ENCODE data around the gene TSTD1.
"Not testable (repeated sequence)": the region's sequence is repeated elsewhere in the genome, so short reads cannot be mapped to it uniquely, and the experiment has no call there.

Gene TSTD1

GRCh38 chr1:161068306-161069234 lies 29.8 kb upstream of the TSTD1 start:
- DNase-seq = peak; percentile 90

- no peak for DNase-seq
Measured at GRCh38 chr1:161066694-161067093, 27.9 kb upstream of the TSTD1 start.

GRCh38 chr1:161065681-161066080 lies 26.9 kb upstream of the TSTD1 start:
- not testable (repeated sequence) for DNase-seq

- DNase-seq = not testable (repeated sequence)
Measured at GRCh38 chr1:161063936-161064335, 25.2 kb upstream of the TSTD1 start.

GRCh38 chr1:161061419-161061818 lies 22.7 kb upstream of the TSTD1 start:
- no peak for DNase-seq

GRCh38 chr1:161059293-161059692 lies 20.5 kb upstream of the TSTD1 start:
- DNase-seq = no peak

GRCh38 chr1:161054805-161055204 lies 16.0 kb upstream of the TSTD1 start:
- DNase-seq = no peak

- DNase-seq = no peak
Measured at GRCh38 chr1:161054232-161054631, 15.5 kb upstream of the TSTD1 start.

GRCh38 chr1:161052899-161053298 lies 14.1 kb upstream of the TSTD1 start:
- no peak for DNase-seq

- DNase-seq = no peak
Measured at GRCh38 chr1:161051219-161051618, 12.5 kb upstream of the TSTD1 start.

- no peak for DNase-seq
Measured at GRCh38 chr1:161048949-161049722, 10.4 kb upstream of the TSTD1 start.

GRCh38 chr1:161047436-161048420 lies 9.0 kb upstream of the TSTD1 start:
- no peak for DNase-seq

GRCh38 chr1:161046605-161047228 lies 8.0 kb upstream of the TSTD1 start:
- no peak for DNase-seq

GRCh38 chr1:161045736-161046604 lies 7.2 kb upstream of the TSTD1 start, which contains the start of gene USF1:
Gene USF1 (minus strand): TSS chr1:161045977. CDS start chr1:161043275, 2,702 bp downstream.
- DNase-seq = peak; percentile 99

- peak; percentile 90 for DNase-seq
Measured at GRCh38 chr1:161044908-161045735, 6.4 kb upstream of the TSTD1 start.

GRCh38 chr1:161044535-161044907 lies 5.8 kb upstream of the TSTD1 start:
- DNase-seq = peak; percentile 17

- no peak for DNase-seq
Measured at GRCh38 chr1:161039546-161039945, 782 bp upstream of the TSTD1 start.

- no peak for DNase-seq
Measured at GRCh38 chr1:161039154-161039545, 386 bp upstream of the TSTD1 start.

GRCh38 chr1:161037661-161038522 lies 872 bp downstream of the TSTD1 start:
- no peak for DNase-seq

All from hematopoietic multipotent progenitor cell treated with erythropoietin and hydrocortisone succinate and interleukin-3 and kit ligand, for 6 days (in vitro differentiated cells).